GM12873 (cell line): ENCODE results near the gene SF3B3.

Experiments used
- TF ChIP-seq, protein P1 (sequence below): IDR thresholded peaks from 2 replicates; pipeline ENCODE4 v1.5.1; 2012; ENCODE audit warnings: low read depth, mild to moderate bottlenecking, moderate library complexity, low read length, control low read depth; ENCODE audit not compliant: insufficient read depth; ENCODE audit errors: missing control alignments

SF3B3 gene

DNA sequence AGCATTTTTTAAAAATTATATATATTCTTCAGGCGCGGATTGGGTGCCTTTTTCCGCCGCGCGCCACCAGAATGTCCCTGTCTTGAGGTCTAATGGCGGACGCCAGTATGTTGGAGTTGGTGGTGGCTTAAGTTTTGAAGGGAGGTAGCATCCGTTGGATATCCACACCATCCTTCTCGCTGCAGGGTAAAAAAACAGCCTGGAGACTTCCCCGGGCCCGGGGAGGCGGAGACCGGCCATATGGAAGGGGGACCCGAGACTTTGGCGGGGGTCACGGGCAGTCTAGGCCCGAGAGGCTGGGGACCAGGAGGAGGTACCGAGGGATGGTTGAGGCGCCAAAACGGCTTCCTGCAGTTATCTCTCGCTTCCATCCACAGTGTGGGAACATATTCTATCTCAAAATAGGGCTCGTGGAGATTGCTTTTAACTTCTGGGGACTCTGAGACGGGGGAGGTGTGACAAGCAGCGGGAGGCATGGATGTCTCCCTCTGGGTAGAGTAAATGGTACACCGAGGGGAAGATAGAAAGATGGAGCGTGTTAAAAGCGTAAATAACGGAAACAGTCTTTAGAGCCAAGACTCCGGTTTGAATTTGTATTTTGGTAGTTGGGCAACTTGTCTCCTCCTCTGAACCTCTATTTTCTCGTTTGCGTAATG lies at the start of gene SF3B3:
Gene SF3B3, plus strand, starts transcription at position 74 of the 656 bp plus-strand sequence. CDS start 2,841 bp downstream, outside the sequence.
- TF ChIP-seq, protein P1, sequence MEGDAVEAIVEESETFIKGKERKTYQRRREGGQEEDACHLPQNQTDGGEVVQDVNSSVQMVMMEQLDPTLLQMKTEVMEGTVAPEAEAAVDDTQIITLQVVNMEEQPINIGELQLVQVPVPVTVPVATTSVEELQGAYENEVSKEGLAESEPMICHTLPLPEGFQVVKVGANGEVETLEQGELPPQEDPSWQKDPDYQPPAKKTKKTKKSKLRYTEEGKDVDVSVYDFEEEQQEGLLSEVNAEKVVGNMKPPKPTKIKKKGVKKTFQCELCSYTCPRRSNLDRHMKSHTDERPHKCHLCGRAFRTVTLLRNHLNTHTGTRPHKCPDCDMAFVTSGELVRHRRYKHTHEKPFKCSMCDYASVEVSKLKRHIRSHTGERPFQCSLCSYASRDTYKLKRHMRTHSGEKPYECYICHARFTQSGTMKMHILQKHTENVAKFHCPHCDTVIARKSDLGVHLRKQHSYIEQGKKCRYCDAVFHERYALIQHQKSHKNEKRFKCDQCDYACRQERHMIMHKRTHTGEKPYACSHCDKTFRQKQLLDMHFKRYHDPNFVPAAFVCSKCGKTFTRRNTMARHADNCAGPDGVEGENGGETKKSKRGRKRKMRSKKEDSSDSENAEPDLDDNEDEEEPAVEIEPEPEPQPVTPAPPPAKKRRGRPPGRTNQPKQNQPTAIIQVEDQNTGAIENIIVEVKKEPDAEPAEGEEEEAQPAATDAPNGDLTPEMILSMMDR: no peak

GRCh38 chr16:70474320-70475053 lies 49.1 kb upstream of the SF3B3 start:
- TF ChIP-seq, protein P1: no peak

GRCh38 chr16:70475054-70475871 lies 48.4 kb upstream of the SF3B3 start:
- TF ChIP-seq, protein P1: no peak

GRCh38 chr16:70476272-70477020 lies 47.2 kb upstream of the SF3B3 start:
- TF ChIP-seq, protein P1: no peak

- TF ChIP-seq, protein P1: no peak
Observed at GRCh38 chr16:70478169-70478568, 45.4 kb upstream of the SF3B3 start.

GRCh38 chr16:70478912-70479341 lies 44.7 kb upstream of the SF3B3 start:
- TF ChIP-seq, protein P1: no peak
